Vagina (tissue), 2 donors: ENCODE measurements around the gene EVA1C. TPM values are rescaled to one million over a fixed set of nuclear protein-coding genes. Genes with fewer than 3 reads are reported as not detected.
"Not testable (repeated sequence)": the region's sequence is repeated elsewhere in the genome, so short reads cannot be mapped to it uniquely, and the experiment has no call there.

Experiments
- DNase-seq, 2 donors: peaks; one replicate each; pipeline ENCODE4 v3.0.0-alpha.2; 2017; ENCODE audit errors: extremely low spot score in 2 of 2
- H3K27ac ChIP-seq: fragments of 200-600 bp; sonication (generic); one replicate; pipeline ENCODE4 v1.5.1; 2019
- H3K27me3 ChIP-seq: fragments of 200-600 bp; sonication (generic); one replicate; pipeline ENCODE4 v1.5.1; 2019
- H3K36me3 ChIP-seq, 2 donors: fragments of 200-600 bp; sonication (generic); one replicate each; pipeline ENCODE4 v1.5.1; 2017 to 2019
- H3K4me1 ChIP-seq: fragments of 200-600 bp; sonication (generic); one replicate; pipeline ENCODE4 v1.5.1; 2019
- H3K4me3 ChIP-seq, 2 donors: fragments of 200-600 bp; sonication (generic); 1 replicate in 1 of 2; 2 replicates in 1 of 2; pipeline ENCODE4 v1.5.1; 2016 to 2019
- H3K9me3 ChIP-seq: fragments of 200-600 bp; sonication (generic); one replicate; pipeline ENCODE4 v1.5.1; 2019
- POLR2A ChIP-seq, 2 donors: fragments of 450-650 bp; IDR thresholded peaks; one replicate each; pipeline ENCODE4 v1.6.1; 2017; ENCODE audit warnings: antibody characterized with exemption in 2 of 2, mild to moderate bottlenecking in 2 of 2, moderate library complexity in 2 of 2
- POLR2AphosphoS5 ChIP-seq, 2 donors: sonication (generic); formaldehyde crosslinking; IDR thresholded peaks; one replicate each; pipeline ENCODE4 v1.9.0; 2017; ENCODE audit warnings: antibody characterized with exemption in 2 of 2, mild to moderate bottlenecking in 2 of 2, low read depth in 1 of 2; ENCODE audit not compliant: insufficient read depth in 1 of 2
- intact Hi-C: fragments of 100-400 bp; cut with DNase I; formaldehyde crosslinking; loops from one replicate; pipeline ENCODE4 v1.15.1; 2023
- total RNA-seq: library from RNA; depleted of rRNA; stranded (reverse); fragments of >200 nt; gene quantifications from one replicate; pipeline ENCODE4 v1.2.3, GENCODE V29; 2016
- TF ChIP-seq, protein P1 (sequence below), 3 experiments: fragments of 450-650 bp in 2 of 3; fragments of 200-600 bp in 1 of 3; sonication (generic) in 1 of 3; IDR thresholded peaks; one replicate each; pipeline ENCODE4 v1.5.1; 2017 to 2019; ENCODE audit warnings: antibody characterized with exemption in 3 of 3, mild to moderate bottlenecking in 2 of 3, moderate library complexity in 2 of 3

The EVA1C gene
- total RNA-seq, 1 donor from 2014 or later, result 66.5 TPM

DNA sequence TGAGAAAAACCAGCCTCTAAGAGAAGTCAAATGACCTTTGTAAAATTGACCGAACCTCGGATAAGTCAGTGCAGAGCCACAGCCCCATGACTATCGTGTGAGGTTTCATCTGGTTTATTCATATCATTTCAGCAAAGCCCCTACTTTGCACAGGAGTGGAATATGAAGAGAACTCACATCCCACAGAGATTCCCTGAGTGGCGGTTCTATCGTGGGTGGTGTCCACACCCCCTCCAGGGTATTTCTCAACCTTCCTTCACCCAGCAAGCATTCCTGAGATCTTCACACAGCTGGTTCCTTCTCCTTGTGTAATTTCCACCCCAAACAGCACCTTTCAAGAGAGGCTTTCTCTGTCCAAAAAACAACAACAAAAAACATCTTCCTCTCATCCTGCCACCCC lies 47.5 kb downstream of the EVA1C start:
- Histone ChIP-seq H3K4me1 (peaks cover 59% of the 10 kb centered on the region), H3K9me3 (no peaks in the 10 kb centered on the region), H3K4me3 (no peak overlapping the region), H3K27ac (no peak overlapping the region), H3K27me3 (no peaks in the 10 kb centered on the region), H3K36me3 (peaks cover 0 to 19% of the 10 kb centered on the region in 2 donors)
- intact Hi-C loops, result no loop called here
- no peak for DNase-seq
- TF ChIP-seq POLR2A (IDR thresholded peaks at IDR 0.05) (no peak), POLR2AphosphoS5 (IDR thresholded peaks at IDR 0.05; ENCODE audit: insufficient read depth in 1 of 2, low read depth in 1 of 2) (no peak)
- TF ChIP-seq, protein P1, sequence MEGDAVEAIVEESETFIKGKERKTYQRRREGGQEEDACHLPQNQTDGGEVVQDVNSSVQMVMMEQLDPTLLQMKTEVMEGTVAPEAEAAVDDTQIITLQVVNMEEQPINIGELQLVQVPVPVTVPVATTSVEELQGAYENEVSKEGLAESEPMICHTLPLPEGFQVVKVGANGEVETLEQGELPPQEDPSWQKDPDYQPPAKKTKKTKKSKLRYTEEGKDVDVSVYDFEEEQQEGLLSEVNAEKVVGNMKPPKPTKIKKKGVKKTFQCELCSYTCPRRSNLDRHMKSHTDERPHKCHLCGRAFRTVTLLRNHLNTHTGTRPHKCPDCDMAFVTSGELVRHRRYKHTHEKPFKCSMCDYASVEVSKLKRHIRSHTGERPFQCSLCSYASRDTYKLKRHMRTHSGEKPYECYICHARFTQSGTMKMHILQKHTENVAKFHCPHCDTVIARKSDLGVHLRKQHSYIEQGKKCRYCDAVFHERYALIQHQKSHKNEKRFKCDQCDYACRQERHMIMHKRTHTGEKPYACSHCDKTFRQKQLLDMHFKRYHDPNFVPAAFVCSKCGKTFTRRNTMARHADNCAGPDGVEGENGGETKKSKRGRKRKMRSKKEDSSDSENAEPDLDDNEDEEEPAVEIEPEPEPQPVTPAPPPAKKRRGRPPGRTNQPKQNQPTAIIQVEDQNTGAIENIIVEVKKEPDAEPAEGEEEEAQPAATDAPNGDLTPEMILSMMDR (IDR thresholded peaks at IDR 0.05), result no peak

DNA sequence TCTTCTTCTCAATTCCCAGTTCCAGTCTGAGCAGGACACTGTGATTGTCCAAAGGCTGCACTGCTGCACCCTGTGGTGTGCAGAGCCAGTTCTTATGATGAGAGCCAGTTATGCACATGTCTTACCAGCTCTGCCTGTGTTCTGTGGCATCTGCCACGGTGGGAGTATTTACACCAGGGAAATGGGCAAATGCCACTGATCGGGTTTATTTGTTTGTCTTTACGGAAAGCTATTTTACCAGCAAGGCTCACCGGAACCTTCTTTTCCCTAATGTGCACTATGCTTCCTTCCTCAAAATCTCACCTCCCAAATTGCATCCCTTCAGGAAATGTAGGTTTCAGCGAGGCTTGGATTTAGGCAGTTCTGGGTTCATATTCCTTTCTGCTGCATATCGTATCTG lies 49.0 kb downstream of the EVA1C start:
- Histone ChIP-seq H3K4me3 (no peak overlapping the region), H3K27ac (no peak overlapping the region), H3K36me3 (peaks cover 0 to 26% of the 10 kb centered on the region in 2 donors), H3K27me3 (no peaks in the 10 kb centered on the region), H3K4me1 (peaks cover 47% of the 10 kb centered on the region), H3K9me3 (no peaks in the 10 kb centered on the region)
- TF ChIP-seq POLR2AphosphoS5 (IDR thresholded peaks at IDR 0.05; ENCODE audit: insufficient read depth in 1 of 2, low read depth in 1 of 2), result no peak
- TF ChIP-seq, protein P1 (IDR thresholded peaks at IDR 0.05), result no peak
- TF ChIP-seq POLR2A (IDR thresholded peaks at IDR 0.05), result no peak
- DNase-seq, result no peak
- intact Hi-C loops, result no loop called here

DNA sequence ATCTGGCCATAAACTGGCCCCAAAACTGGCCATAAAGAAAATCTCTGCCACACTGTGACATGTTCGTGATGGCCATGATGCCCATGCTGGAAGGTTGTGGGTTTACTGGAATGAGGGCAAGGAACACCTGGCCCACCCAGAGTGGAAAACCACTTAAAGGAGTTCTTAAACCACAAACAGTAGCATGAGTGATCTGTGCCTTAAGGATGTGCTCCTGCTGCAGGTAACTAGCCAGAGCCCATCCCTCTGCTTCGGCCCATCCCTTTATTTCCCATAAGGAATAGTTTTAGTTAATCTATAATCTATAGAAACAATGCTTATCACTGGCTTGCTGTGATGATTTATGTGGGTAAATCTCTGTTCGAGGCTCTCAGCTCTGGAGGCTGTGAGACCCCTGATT lies 50.1 kb downstream of the EVA1C start:
- H3K4me3 ChIP-seq, intact Hi-C loops, H3K9me3 ChIP-seq, DNase-seq, H3K27me3 ChIP-seq: not testable (repeated sequence)
- Histone ChIP-seq H3K36me3 (peaks cover 0 to 29% of the 10 kb centered on the region in 2 donors), H3K4me1 (peaks cover 37% of the 10 kb centered on the region), H3K27ac (peak overlapping the region; percentile 87)

DNA sequence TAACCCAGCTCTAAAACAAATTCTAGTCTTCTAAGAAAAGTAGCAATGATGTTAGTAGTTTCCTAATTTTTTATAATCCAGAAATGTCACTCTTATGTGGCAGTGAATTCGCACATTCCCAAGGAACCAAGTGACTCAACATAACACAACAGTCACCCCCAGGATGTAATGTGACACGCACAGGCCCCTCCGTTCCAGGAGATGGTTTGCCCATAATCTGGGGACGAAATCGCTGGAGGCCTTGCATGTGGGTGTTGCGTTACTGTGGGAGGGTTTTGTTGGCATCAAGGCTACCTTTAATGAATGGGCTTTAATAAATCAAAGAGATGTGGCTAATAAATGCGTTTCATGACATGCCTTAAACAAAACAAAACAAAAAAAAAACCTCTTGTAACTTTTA lies 50.9 kb downstream of the EVA1C start:
- intact Hi-C loops, result no loop called here
- H3K4me1 ChIP-seq, result peaks cover 31% of the 10 kb centered on the region
- no peak overlapping the region for H3K4me3 ChIP-seq
- peaks cover 0 to 29% of the 10 kb centered on the region in 2 donors for H3K36me3 ChIP-seq
- no peaks in the 10 kb centered on the region for H3K9me3 ChIP-seq
- H3K27me3 ChIP-seq, result no peaks in the 10 kb centered on the region
- DNase-seq, result no peak
- H3K27ac ChIP-seq, result peak overlapping the region; percentile 87
- TF ChIP-seq, protein P1 (IDR thresholded peaks at IDR 0.05), result no peak
- TF ChIP-seq POLR2A (IDR thresholded peaks at IDR 0.05), result no peak
- no peak for TF ChIP-seq POLR2AphosphoS5 (IDR thresholded peaks at IDR 0.05; ENCODE audit: insufficient read depth in 1 of 2, low read depth in 1 of 2)

DNA sequence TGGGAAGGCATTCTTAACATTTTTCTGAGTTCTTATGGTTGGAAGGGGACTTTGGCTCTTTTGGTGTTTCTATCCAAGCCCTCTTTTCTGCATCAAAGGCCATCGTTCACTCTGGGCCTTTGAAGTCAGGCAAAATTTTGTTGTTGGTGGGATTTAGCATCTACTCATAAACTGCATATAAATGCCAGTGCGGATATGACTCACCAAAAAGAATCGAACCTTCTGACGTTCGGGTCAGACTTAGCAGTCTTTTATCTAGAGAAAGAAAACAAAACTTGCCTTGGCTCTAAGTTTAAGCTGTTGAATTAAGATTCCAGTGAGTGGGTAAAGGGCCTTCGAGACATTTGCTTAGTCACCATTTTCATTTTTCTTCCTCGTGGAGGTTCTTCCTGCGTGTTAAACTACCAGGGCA lies 51.4 kb downstream of the EVA1C start:
- DNase-seq, result no peak
- TF ChIP-seq, protein P1 (IDR thresholded peaks at IDR 0.05), result no peak
- TF ChIP-seq POLR2AphosphoS5 (IDR thresholded peaks at IDR 0.05; ENCODE audit: insufficient read depth in 1 of 2, low read depth in 1 of 2), result peak in 1 of 2 donors; percentile 65
- peaks cover 31% of the 10 kb centered on the region for H3K4me1 ChIP-seq
- no peak overlapping the region for H3K4me3 ChIP-seq
- intact Hi-C loops, result no loop called here
- H3K9me3 ChIP-seq, result no peaks in the 10 kb centered on the region
- H3K27me3 ChIP-seq, result no peaks in the 10 kb centered on the region
- peak overlapping the region; percentile 87 for H3K27ac ChIP-seq
- peaks cover 0 to 30% of the 10 kb centered on the region in 2 donors for H3K36me3 ChIP-seq
